Nephron progenitor cell (in vitro differentiated cells): ENCODE measurements around the gene FZD4.
A peak's percentile ranks its signal among the peaks of the same experiment; 100 is the strongest.
"Not testable (repeated sequence)": the region's sequence is repeated elsewhere in the genome, so short reads cannot be mapped to it uniquely, and the experiment has no call there.

Experiments
- DNase-seq: peaks from one replicate; pipeline ENCODE4 v3.0.0; 2021
- H3K27ac Mint-ChIP-seq: 2 replicates; pipeline ENCODE4 v1.8.0; 2021; ENCODE audit warnings: mild to moderate bottlenecking, moderate library complexity, mixed read lengths
- H3K27me3 Mint-ChIP-seq: 2 replicates; pipeline ENCODE4 v1.8.0; 2021; ENCODE audit warnings: mild to moderate bottlenecking, low read depth, mixed read lengths; ENCODE audit not compliant: poor library complexity
- H3K36me3 Mint-ChIP-seq: 2 replicates; pipeline ENCODE4 v1.8.0; 2021; ENCODE audit warnings: low read depth, mixed read lengths
- H3K4me1 Mint-ChIP-seq: 2 replicates; pipeline ENCODE4 v1.8.0; 2021; ENCODE audit warnings: mixed read lengths
- H3K4me3 Mint-ChIP-seq: 2 replicates; pipeline ENCODE4 v1.8.0; 2021; ENCODE audit warnings: mild to moderate bottlenecking, moderate library complexity, mixed read lengths
- H3K9me3 Mint-ChIP-seq: 2 replicates; pipeline ENCODE4 v1.8.0; 2021; ENCODE audit warnings: mild to moderate bottlenecking, moderate library complexity, mixed read lengths
- CTCF ChIP-seq: fragments of 200-600 bp; sonication (generic); IDR thresholded peaks from 2 replicates; pipeline ENCODE4 v1.5.0; 2021; ENCODE audit warnings: antibody characterized with exemption

Gene FZD4

GRCh38 chr11:86978756-86979608, 23.8 kb upstream of the FZD4 start:
- DNase-seq = no peak
- Mint-ChIP-seq H3K4me3 (no peak overlapping the region), H3K4me1 (peaks cover 12% of the 10 kb centered on the region), H3K36me3 (peaks cover 8% of the 10 kb centered on the region), H3K27me3 (peaks cover 3% of the 10 kb centered on the region), H3K27ac (no peak overlapping the region), H3K9me3 (peaks cover 12% of the 10 kb centered on the region)
- TF ChIP-seq CTCF = peak; percentile 30

GRCh38 chr11:86978247-86978646, 23.1 kb upstream of the FZD4 start:
- no peak for DNase-seq
- peaks cover 16% of the 10 kb centered on the region for H3K36me3 Mint-ChIP-seq
- peak overlapping the region; percentile 42 for H3K27ac Mint-ChIP-seq
- H3K27me3 Mint-ChIP-seq = peaks cover 3% of the 10 kb centered on the region
- no peak overlapping the region for H3K4me3 Mint-ChIP-seq
- peaks cover 12% of the 10 kb centered on the region for H3K4me1 Mint-ChIP-seq
- no peak for TF ChIP-seq CTCF
- H3K9me3 Mint-ChIP-seq = peaks cover 19% of the 10 kb centered on the region

- no peak overlapping the region for H3K27ac Mint-ChIP-seq
- peaks cover 3% of the 10 kb centered on the region for H3K27me3 Mint-ChIP-seq
- no peak overlapping the region for H3K4me3 Mint-ChIP-seq
- peaks cover 26% of the 10 kb centered on the region for H3K9me3 Mint-ChIP-seq
- no peak for TF ChIP-seq CTCF
- H3K36me3 Mint-ChIP-seq = peaks cover 23% of the 10 kb centered on the region
- no peak for DNase-seq
- peaks cover 6% of the 10 kb centered on the region for H3K4me1 Mint-ChIP-seq
Measured at GRCh38 chr11:86977441-86978050, 22.4 kb upstream of the FZD4 start.

- peaks cover 41% of the 10 kb centered on the region for H3K36me3 Mint-ChIP-seq
- DNase-seq = no peak
- no peak overlapping the region for H3K27ac Mint-ChIP-seq
Measured at GRCh38 chr11:86972734-86973133, 17.5 kb upstream of the FZD4 start.

GRCh38 chr11:86969258-86969657, 14.1 kb upstream of the FZD4 start:
- TF ChIP-seq CTCF = no peak
- H3K9me3 Mint-ChIP-seq = peaks cover 68% of the 10 kb centered on the region
- peak overlapping the region; percentile 59 for H3K27ac Mint-ChIP-seq
- DNase-seq = no peak
- H3K36me3 Mint-ChIP-seq = peaks cover 62% of the 10 kb centered on the region
- H3K27me3 Mint-ChIP-seq = peaks cover 3% of the 10 kb centered on the region
- H3K4me1 Mint-ChIP-seq = peaks cover 5% of the 10 kb centered on the region
- no peak overlapping the region for H3K4me3 Mint-ChIP-seq

More at GRCh38 chr11:86972734-86973133, 17.5 kb upstream of the FZD4 start:
- Mint-ChIP-seq H3K4me1 (peaks cover 5% of the 10 kb centered on the region), H3K4me3 (no peak overlapping the region), H3K27me3 (peaks cover 3% of the 10 kb centered on the region), H3K9me3 (peaks cover 47% of the 10 kb centered on the region)
- no peak for TF ChIP-seq CTCF

- H3K4me1 Mint-ChIP-seq, H3K27ac Mint-ChIP-seq, H3K4me3 Mint-ChIP-seq, H3K27me3 Mint-ChIP-seq, DNase-seq: not testable (repeated sequence)
- peaks cover 61% of the 10 kb centered on the region for H3K36me3 Mint-ChIP-seq
- peaks cover 68% of the 10 kb centered on the region for H3K9me3 Mint-ChIP-seq
Measured at GRCh38 chr11:86967601-86968000, 12.4 kb upstream of the FZD4 start.
